HCT116 (cell line): ENCODE measurements around the gene P4HA2. TPM values are rescaled to one million over a fixed set of nuclear protein-coding genes. Genes with fewer than 3 reads are reported as not detected.

Experiments
- ATAC-seq: fragments of 200-7000 bp; cut with Tn5 transposase; 2 replicates; pipeline ENCODE4 v1.9.1; 2020; ENCODE audit warnings: mild to moderate bottlenecking, moderate library complexity
- BruUV-seq: library from RNA; stranded (reverse); fragments of 400-500 nt; replicated peaks from 2 replicates; lab custom pipeline; 2021; lab: Mats Ljungman, UMichigan
- CTCF ChIA-PET: fragments of 300-600 bp; sonication (Branson Sonifier 250); formaldehyde crosslinking; loops from one replicate; lab custom pipeline; 2021; ENCODE audit warnings: antibody characterized with exemption; lab: Charles Lee
- POLR2A ChIA-PET: fragments of 300-600, 350-600 bp; sonication (Branson Sonifier 250); formaldehyde crosslinking; loops from one replicate; lab custom pipeline; 2021; ENCODE audit warnings: antibody characterized with exemption; lab: Charles Lee
- RAD21 ChIA-PET, 2 experiments: fragments of 300-600 bp; sonication (Branson Sonifier 250); formaldehyde crosslinking; loops; one replicate each; lab custom pipeline; 2023; ENCODE audit warnings: low total read pairs in 2 of 2; ENCODE audit not compliant: uncharacterized antibody in 2 of 2, unreplicated experiment in 2 of 2, low non-redundant PET in 1 of 2; lab: Charles Lee
- DNase-seq: peaks from one replicate; pipeline ENCODE4 v3.0.0-alpha.2; 2010; ENCODE audit warnings: low read depth, low spot score
- H2AFZ ChIP-seq: fragments of 200-600 bp; shearing (Covaris generic), sonication (generic); 2 replicates; pipeline ENCODE4 v1.6.1; 2017; ENCODE audit warnings: low read depth, mixed run types, mixed read lengths, antibody characterized with exemption, low read length; ENCODE audit not compliant: poor library complexity, severe bottlenecking
- H3K27ac ChIP-seq: 2 replicates; pipeline ENCODE4 v1.5.1; 2012; ENCODE audit warnings: low read depth, low read length
- H3K27me3 ChIP-seq: fragments of 200-600 bp; sonication (generic); 2 replicates; pipeline ENCODE4 v1.6.1; 2016; ENCODE audit warnings: mixed run types, low read length, mixed read lengths; ENCODE audit not compliant: insufficient read depth
- H3K36me3 ChIP-seq, 2 experiments: fragments of 200-500 bp in 1 of 2; fragments of 200-600 bp in 1 of 2; sonication (Bioruptor generic) in 1 of 2; sonication (generic) in 1 of 2; 2 replicates each; pipeline versions ENCODE4 v1.5.1 to v1.6.1; 2014 to 2016; ENCODE audit warnings: low read length in 2 of 2, inconsistent platforms in 1 of 2, mixed read lengths in 1 of 2, mixed run types in 1 of 2; ENCODE audit not compliant: insufficient read depth in 2 of 2, control insufficient read depth in 1 of 2
- H3K4me1 ChIP-seq, 2 experiments: fragments of 200-600 bp in 1 of 2; sonication (generic) in 1 of 2; 2 replicates each; pipeline versions ENCODE4 v1.5.1 to v1.6.1; 2012 to 2017; ENCODE audit warnings: low read length in 2 of 2, inconsistent platforms in 1 of 2, mild to moderate bottlenecking in 1 of 2, mixed read lengths in 1 of 2, mixed run types in 1 of 2, moderate library complexity in 1 of 2; ENCODE audit not compliant: insufficient read depth in 2 of 2, control insufficient read depth in 1 of 2
- H3K4me2 ChIP-seq: fragments of 200-600 bp; sonication (generic); 2 replicates; pipeline ENCODE4 v1.6.1; 2017; ENCODE audit warnings: mixed run types, low read length, mixed read lengths
- H3K4me3 ChIP-seq, 2 experiments: fragments of 200-600 bp in 1 of 2; sonication (generic) in 1 of 2; replicated peaks in 1 of 2; 2 replicates each; pipeline ENCODE4 v1.5.1; 2011 to 2016; ENCODE audit warnings: low read length in 2 of 2, control low read depth in 1 of 2, low read depth in 1 of 2, mild to moderate bottlenecking in 1 of 2, mixed read lengths in 1 of 2, mixed run types in 1 of 2
- H3K79me2 ChIP-seq: fragments of 200-600 bp; sonication (generic); 2 replicates; pipeline ENCODE4 v1.6.1; 2017; ENCODE audit warnings: mild to moderate bottlenecking, mixed run types, low read length, moderate library complexity, mixed read lengths; ENCODE audit not compliant: insufficient read depth
- H3K9ac ChIP-seq: fragments of 200-600 bp; sonication (generic); 2 replicates; pipeline ENCODE4 v1.6.1; 2016; ENCODE audit warnings: low read length, mixed read lengths
- H3K9me2 ChIP-seq: fragments of 200-600 bp; sonication (generic), shearing (Covaris generic); 2 replicates; pipeline ENCODE4 v1.6.1; 2017; ENCODE audit warnings: mixed run types, mild to moderate bottlenecking, moderate library complexity; ENCODE audit not compliant: insufficient read depth
- H3K9me3 ChIP-seq, 2 experiments: fragments of 200-500 bp in 1 of 2; fragments of 200-600 bp in 1 of 2; sonication (Bioruptor generic) in 1 of 2; sonication (generic) in 1 of 2; 2 replicates each; pipeline ENCODE4 v1.6.1; 2014 to 2017; ENCODE audit warnings: low read length in 2 of 2, mixed read lengths in 2 of 2, inconsistent platforms in 1 of 2, low read depth in 1 of 2, mild to moderate bottlenecking in 1 of 2, mixed run types in 1 of 2, moderate library complexity in 1 of 2; ENCODE audit not compliant: control insufficient read depth in 1 of 2, insufficient read depth in 1 of 2
- H4K20me1 ChIP-seq: fragments of 200-600 bp; sonication (generic), shearing (Covaris generic); 2 replicates; pipeline ENCODE4 v1.6.1; 2017; ENCODE audit warnings: mixed run types, mild to moderate bottlenecking, moderate library complexity; ENCODE audit not compliant: insufficient read depth
- EGR1 ChIP-seq: IDR thresholded peaks from 2 replicates; pipeline ENCODE4 v1.6.1; 2012; ENCODE audit warnings: low read depth
- ELF1 ChIP-seq: IDR thresholded peaks from 2 replicates; pipeline ENCODE4 v1.6.1; 2012; ENCODE audit warnings: low read depth, borderline replicate concordance
- EZH2 ChIP-seq: fragments of 200-600 bp; sonication (generic); IDR thresholded peaks from 2 replicates; pipeline ENCODE4 v1.6.1; 2017; ENCODE audit warnings: antibody characterized with exemption, mixed run types
- EZH2phosphoT487 ChIP-seq: fragments of 200-600 bp; IDR thresholded peaks from 2 replicates; pipeline ENCODE4 v1.6.1; 2018; ENCODE audit warnings: antibody characterized with exemption, borderline replicate concordance
- FOSL1 ChIP-seq: IDR thresholded peaks from 2 replicates; pipeline ENCODE4 v1.6.1; 2012; ENCODE audit warnings: low read depth
- JUND ChIP-seq: IDR thresholded peaks from 2 replicates; pipeline ENCODE4 v1.6.1; 2012
- RAD21 ChIP-seq: IDR thresholded peaks from 2 replicates; pipeline ENCODE4 v1.6.1; 2012; ENCODE audit warnings: low read depth, mild to moderate bottlenecking
- SIN3A ChIP-seq: IDR thresholded peaks from 2 replicates; pipeline ENCODE4 v1.6.1; 2012; ENCODE audit warnings: low read depth
- SP1 ChIP-seq: IDR thresholded peaks from 2 replicates; pipeline ENCODE4 v1.6.1; 2012; ENCODE audit warnings: low read depth
- SRF ChIP-seq: IDR thresholded peaks from 2 replicates; pipeline ENCODE4 v1.6.1; 2012; ENCODE audit warnings: low read depth
- ZNF274 ChIP-seq: fragments of 200-500 bp; sonication (Bioruptor generic); IDR thresholded peaks from 2 replicates; pipeline ENCODE4 v1.6.1; 2014; ENCODE audit warnings: mild to moderate bottlenecking, low read depth, low read length, inconsistent platforms
- intact Hi-C: fragments of 100-400 bp; cut with micrococcal nuclease; formaldehyde crosslinking; loops from 2 replicates; pipeline ENCODE4 v1.10.0; 2022
- total RNA-seq: library from RNA; stranded (reverse); gene quantifications from one replicate; pipeline ENCODE4 v1.2.1, GENCODE V29; 2021; ENCODE audit not compliant: unreplicated experiment
- TF ChIP-seq, protein P1 (sequence below): IDR thresholded peaks from 2 replicates; pipeline ENCODE4 v1.6.1; 2011; ENCODE audit warnings: mild to moderate bottlenecking, low read length, moderate library complexity; ENCODE audit not compliant: insufficient replicate concordance; ENCODE audit errors: extremely low read depth
- TF ChIP-seq, protein P2 (sequence below): IDR thresholded peaks from 2 replicates; pipeline ENCODE4 v1.6.1; 2012
- TF ChIP-seq, protein P3 (sequence below): IDR thresholded peaks from 2 replicates; pipeline ENCODE4 v1.6.1; 2012

P4HA2 gene
- total RNA-seq, 1 experiment from 2014 or later: 29.0 TPM

DNA sequence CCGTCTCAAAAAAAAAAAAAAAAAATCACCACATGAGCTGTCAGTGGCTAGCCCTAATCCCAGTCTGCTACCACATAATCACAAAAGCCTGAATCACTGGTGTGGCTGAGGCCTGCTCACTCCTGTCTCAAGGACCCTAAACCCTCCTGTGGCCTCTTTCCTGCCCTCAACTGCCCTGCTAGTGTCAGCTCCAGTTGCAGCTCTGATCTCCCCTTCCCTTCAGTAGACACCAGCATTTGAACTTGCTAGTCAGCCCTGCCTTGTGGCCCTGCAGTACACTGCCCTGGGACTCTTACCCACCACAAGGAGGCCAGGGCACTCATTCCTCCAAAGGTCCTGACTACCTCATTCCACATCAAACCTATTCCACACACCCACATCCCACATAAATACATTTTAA lies 9.5 kb upstream of the P4HA2 start:
- Histone ChIP-seq H3K27me3 (no peaks in the 10 kb centered on the region), H3K79me2 (no peaks in the 10 kb centered on the region), H3K9me2 (no peaks in the 10 kb centered on the region), H2AFZ (no peak overlapping the region), H3K4me3 (no peak overlapping the region), H3K9ac (no peak overlapping the region), H4K20me1 (no peaks in the 10 kb centered on the region), H3K9me3 (no peaks in the 10 kb centered on the region), H3K4me2 (no peak overlapping the region), H3K27ac (no peak overlapping the region), H3K36me3 (no peaks in the 10 kb centered on the region), H3K4me1 (no peaks in the 10 kb centered on the region)
- TF ChIP-seq RAD21: no peak
- TF ChIP-seq SP1: no peak
- no peak for TF ChIP-seq EZH2phosphoT487
- no peak for TF ChIP-seq EGR1
- no peak for TF ChIP-seq ELF1
- TF ChIP-seq, protein P1, sequence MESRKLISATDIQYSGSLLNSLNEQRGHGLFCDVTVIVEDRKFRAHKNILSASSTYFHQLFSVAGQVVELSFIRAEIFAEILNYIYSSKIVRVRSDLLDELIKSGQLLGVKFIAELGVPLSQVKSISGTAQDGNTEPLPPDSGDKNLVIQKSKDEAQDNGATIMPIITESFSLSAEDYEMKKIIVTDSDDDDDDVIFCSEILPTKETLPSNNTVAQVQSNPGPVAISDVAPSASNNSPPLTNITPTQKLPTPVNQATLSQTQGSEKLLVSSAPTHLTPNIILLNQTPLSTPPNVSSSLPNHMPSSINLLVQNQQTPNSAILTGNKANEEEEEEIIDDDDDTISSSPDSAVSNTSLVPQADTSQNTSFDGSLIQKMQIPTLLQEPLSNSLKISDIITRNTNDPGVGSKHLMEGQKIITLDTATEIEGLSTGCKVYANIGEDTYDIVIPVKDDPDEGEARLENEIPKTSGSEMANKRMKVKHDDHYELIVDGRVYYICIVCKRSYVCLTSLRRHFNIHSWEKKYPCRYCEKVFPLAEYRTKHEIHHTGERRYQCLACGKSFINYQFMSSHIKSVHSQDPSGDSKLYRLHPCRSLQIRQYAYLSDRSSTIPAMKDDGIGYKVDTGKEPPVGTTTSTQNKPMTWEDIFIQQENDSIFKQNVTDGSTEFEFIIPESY: no peak
- no peak for TF ChIP-seq SIN3A
- TF ChIP-seq, protein P2, sequence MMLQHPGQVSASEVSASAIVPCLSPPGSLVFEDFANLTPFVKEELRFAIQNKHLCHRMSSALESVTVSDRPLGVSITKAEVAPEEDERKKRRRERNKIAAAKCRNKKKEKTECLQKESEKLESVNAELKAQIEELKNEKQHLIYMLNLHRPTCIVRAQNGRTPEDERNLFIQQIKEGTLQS: no peak
- TF ChIP-seq SRF: no peak
- no peak for TF ChIP-seq FOSL1
- TF ChIP-seq ZNF274: no peak
- no peak for TF ChIP-seq JUND
- TF ChIP-seq, protein P3, sequence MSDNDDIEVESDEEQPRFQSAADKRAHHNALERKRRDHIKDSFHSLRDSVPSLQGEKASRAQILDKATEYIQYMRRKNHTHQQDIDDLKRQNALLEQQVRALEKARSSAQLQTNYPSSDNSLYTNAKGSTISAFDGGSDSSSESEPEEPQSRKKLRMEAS: no peak
- TF ChIP-seq EZH2: no peak
- ChIA-PET POLR2A (interaction anchor here (0.7 to 2.2 kb wide), 3 partner anchors 9 to 172 kb away, joined by 3 to 16 read pairs (median 7); partner anchors contain the start of genes P4HA2 and SLC22A4), CTCF (interaction anchor here (1.4 to 2.2 kb wide), 8 partner anchors 10 to 132 kb away, joined by 4 to 19 read pairs (median 12); partner anchors contain the start of genes P4HA2, SLC22A4 and SLC22A5), RAD21 (no interaction called here)
- intact Hi-C loops: no loop called here
- ATAC-seq (0 out of 2 replicates have a peak, but pooled peaks have one; percentile 24), DNase-seq (no peak)
- no TSS peak for BruUV-seq
